ENCODE results near the gene METTL15. TPM values are rescaled to one million over a fixed set of nuclear protein-coding genes. Genes with fewer than 3 reads are reported as not detected.

METTL15 gene
- total RNA-seq, 3 donors from 2014 or later: 9.8 to 30.3 (median 16.4) TPM

- no peaks in the 10 kb centered on the region for H3K4me1 ChIP-seq
- DNase-seq (ENCODE audit: low spot score in 2 of 2): no peak
- intact Hi-C loops (cut with DNase I; ENCODE audit: low total_unique reads): no loop called here
Observed at GRCh38 chr11:28346209-28346608, 238.0 kb downstream of the METTL15 start.

GRCh38 chr11:28346721-28347120, 238.5 kb downstream of the METTL15 start:
- no peaks in the 10 kb centered on the region for H3K36me3 ChIP-seq
- no peaks in the 10 kb centered on the region for H3K4me1 ChIP-seq
- H3K9me3 ChIP-seq: no peaks in the 10 kb centered on the region
- no peak overlapping the region for H3K27ac ChIP-seq
- H3K27me3 ChIP-seq: no peaks in the 10 kb centered on the region
- intact Hi-C loops (cut with DNase I; ENCODE audit: low total_unique reads): no loop called here
- no peak overlapping the region for H3K4me3 ChIP-seq
- TF ChIP-seq, protein P1, sequence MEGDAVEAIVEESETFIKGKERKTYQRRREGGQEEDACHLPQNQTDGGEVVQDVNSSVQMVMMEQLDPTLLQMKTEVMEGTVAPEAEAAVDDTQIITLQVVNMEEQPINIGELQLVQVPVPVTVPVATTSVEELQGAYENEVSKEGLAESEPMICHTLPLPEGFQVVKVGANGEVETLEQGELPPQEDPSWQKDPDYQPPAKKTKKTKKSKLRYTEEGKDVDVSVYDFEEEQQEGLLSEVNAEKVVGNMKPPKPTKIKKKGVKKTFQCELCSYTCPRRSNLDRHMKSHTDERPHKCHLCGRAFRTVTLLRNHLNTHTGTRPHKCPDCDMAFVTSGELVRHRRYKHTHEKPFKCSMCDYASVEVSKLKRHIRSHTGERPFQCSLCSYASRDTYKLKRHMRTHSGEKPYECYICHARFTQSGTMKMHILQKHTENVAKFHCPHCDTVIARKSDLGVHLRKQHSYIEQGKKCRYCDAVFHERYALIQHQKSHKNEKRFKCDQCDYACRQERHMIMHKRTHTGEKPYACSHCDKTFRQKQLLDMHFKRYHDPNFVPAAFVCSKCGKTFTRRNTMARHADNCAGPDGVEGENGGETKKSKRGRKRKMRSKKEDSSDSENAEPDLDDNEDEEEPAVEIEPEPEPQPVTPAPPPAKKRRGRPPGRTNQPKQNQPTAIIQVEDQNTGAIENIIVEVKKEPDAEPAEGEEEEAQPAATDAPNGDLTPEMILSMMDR (IDR thresholded peaks at IDR 0.05): no peak
- TF ChIP-seq POLR2A (IDR thresholded peaks at IDR 0.05) (no peak), POLR2AphosphoS5 (IDR thresholded peaks at IDR 0.05) (no peak)
- DNase-seq (ENCODE audit: low spot score in 2 of 2): no peak

More at GRCh38 chr11:28346209-28346608, 238.0 kb downstream of the METTL15 start:
- Histone ChIP-seq H3K27ac (no peak overlapping the region), H3K9me3 (no peaks in the 10 kb centered on the region), H3K27me3 (no peaks in the 10 kb centered on the region), H3K36me3 (no peaks in the 10 kb centered on the region), H3K4me3 (no peak overlapping the region)
- no peak for TF ChIP-seq POLR2AphosphoS5 (IDR thresholded peaks at IDR 0.05)

- Histone ChIP-seq H3K27me3 (no peaks in the 10 kb centered on the region), H3K9me3 (no peaks in the 10 kb centered on the region), H3K4me3 (no peak overlapping the region), H3K36me3 (no peaks in the 10 kb centered on the region), H3K4me1 (no peaks in the 10 kb centered on the region), H3K27ac (no peak overlapping the region)
- TF ChIP-seq POLR2A (IDR thresholded peaks at IDR 0.05): no peak
- TF ChIP-seq POLR2AphosphoS5 (IDR thresholded peaks at IDR 0.05): no peak
- TF ChIP-seq, protein P1 (IDR thresholded peaks at IDR 0.05): no peak
- intact Hi-C loops (cut with DNase I; ENCODE audit: low total_unique reads): no loop called here
- no peak for DNase-seq (ENCODE audit: low spot score in 2 of 2)
Observed at GRCh38 chr11:28347371-28347770, 239.2 kb downstream of the METTL15 start.

DNA sequence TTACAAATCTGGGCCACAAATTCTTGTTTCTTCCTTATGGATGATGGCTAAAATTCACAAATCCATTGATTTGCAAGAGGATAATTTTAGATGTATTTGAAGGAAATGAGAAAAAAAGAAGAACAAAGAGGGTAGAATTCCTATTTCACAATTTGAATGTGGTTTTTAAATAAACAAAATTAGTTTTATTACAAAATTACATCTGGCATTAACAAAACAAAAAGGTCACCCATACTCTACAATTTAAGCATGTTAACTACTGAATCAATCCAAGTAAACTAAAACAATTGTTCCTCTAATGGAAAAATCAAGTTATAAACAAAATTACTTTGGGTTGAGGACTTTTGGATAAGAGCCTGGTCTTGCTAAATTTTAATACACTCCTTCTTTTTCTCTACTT, 242.0 kb downstream of the METTL15 start:
- H3K4me1 ChIP-seq: no peaks in the 10 kb centered on the region
- no peak for DNase-seq (ENCODE audit: low spot score in 2 of 2)
- no peaks in the 10 kb centered on the region for H3K36me3 ChIP-seq
- no peak overlapping the region for H3K27ac ChIP-seq
- intact Hi-C loops (cut with DNase I; ENCODE audit: low total_unique reads): no loop called here
- H3K27me3 ChIP-seq: no peaks in the 10 kb centered on the region
- H3K4me3 ChIP-seq: no peak overlapping the region
- TF ChIP-seq, protein P1 (IDR thresholded peaks at IDR 0.05): no peak
- TF ChIP-seq POLR2AphosphoS5 (IDR thresholded peaks at IDR 0.05) (no peak), POLR2A (IDR thresholded peaks at IDR 0.05) (no peak)
- no peaks in the 10 kb centered on the region for H3K9me3 ChIP-seq

DNA sequence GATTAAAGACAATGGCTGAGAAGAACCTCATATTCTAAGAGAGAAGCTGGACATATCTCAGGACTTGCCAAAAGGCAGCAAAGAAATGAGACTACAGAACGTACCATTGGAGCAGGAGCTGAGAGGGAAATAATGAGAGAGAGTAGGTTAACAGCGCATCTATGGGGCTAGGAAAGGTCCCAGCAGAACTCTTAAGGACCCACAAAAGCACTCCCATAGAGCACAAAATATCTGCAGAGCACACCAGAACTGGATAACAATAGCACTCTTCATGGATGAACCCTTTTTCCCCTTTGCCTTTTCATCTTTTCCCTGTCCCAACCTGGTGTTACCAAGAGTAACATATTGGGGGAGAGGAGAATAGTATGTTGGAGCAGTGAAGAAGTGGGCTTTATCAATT, 245.8 kb downstream of the METTL15 start:
- Histone ChIP-seq H3K4me3 (no peak overlapping the region), H3K36me3 (no peaks in the 10 kb centered on the region), H3K27ac (no peak overlapping the region), H3K9me3 (no peaks in the 10 kb centered on the region), H3K4me1 (no peaks in the 10 kb centered on the region), H3K27me3 (no peaks in the 10 kb centered on the region)
- intact Hi-C loops (cut with DNase I; ENCODE audit: low total_unique reads): no loop called here
- no peak for DNase-seq (ENCODE audit: low spot score in 2 of 2)
- TF ChIP-seq POLR2A (IDR thresholded peaks at IDR 0.05) (no peak), POLR2AphosphoS5 (IDR thresholded peaks at IDR 0.05) (no peak)
- TF ChIP-seq, protein P1 (IDR thresholded peaks at IDR 0.05): no peak

All from breast epithelium (tissue), 4 donors.